GM18907 (cell line): ENCODE measurements around the gene KANK2.
"Not testable (repeated sequence)": the region's sequence is repeated elsewhere in the genome, so short reads cannot be mapped to it uniquely, and the experiment has no call there.

Experiments
- ATAC-seq: cut with Tn5 transposase; IDR thresholded peaks from one replicate; pipeline ENCODE4 v1.9.1; 2021; ENCODE audit warnings: mild to moderate bottlenecking, moderate library complexity; ENCODE audit not compliant: unreplicated experiment

Gene KANK2

GRCh38 chr19:11198769-11199424 lies 1.6 kb upstream of the KANK2 start:
- no peak for ATAC-seq

DNA sequence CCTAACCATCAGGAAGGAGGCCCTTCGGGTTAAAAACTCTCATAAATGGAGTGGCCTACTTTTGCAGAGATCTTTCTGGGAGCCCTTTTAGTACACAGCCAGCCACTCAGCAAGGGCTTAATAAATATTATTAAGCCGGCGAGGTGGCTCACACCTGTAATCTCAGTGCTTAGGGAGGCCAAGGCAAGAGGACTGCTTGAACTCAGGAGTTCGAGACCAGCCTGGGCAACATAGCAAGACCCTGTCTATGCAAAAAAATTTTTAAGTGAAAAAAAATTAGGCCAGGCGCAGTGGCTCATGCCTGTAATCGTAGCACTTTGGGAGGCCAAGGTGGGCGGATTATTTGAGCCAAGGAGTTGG lies 810 bp upstream of the KANK2 start:
- no peak for ATAC-seq

DNA sequence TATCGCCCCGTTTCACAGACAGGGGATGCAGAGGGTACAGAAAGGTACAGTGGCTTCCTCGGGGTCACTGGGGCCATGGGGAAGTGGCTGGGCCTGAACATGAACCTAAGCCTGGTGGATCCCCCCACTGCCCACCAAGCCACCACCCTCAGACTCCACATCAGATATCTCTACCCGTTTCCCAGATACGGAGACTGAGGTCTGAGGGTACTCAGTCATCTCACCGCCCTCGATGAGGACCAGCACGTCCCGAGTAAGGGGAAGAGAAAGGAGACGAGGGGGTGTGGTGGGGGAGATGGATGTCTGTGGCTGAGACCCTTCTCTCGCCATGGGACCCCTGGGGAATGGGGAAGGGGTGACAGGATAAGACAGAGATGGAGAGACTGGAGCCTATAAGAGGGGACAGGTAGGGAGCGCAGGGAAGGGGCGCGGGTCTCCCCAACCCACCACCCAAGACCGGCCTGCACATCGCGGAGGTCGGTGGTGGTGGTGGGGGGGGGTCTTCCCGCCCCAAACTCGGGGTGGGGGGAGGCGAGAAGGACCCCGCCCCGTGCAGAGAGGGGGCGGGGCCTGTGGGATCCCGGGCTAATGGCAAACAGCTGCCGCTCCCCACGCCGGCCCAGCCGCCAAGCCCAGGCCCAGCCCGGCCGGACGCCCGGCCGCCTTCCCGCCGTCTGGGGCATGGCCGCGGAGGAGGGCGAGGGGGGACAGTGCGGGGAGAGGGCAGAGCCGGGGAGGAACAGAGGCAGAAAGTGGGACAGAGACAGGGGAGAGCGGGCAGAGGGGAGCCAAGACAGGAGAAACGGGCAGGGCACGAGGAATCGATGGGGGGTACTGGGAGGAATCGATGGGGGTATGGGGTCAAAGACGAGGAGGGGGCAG lies 698 bp downstream of the KANK2 start:
- no peak for ATAC-seq

DNA sequence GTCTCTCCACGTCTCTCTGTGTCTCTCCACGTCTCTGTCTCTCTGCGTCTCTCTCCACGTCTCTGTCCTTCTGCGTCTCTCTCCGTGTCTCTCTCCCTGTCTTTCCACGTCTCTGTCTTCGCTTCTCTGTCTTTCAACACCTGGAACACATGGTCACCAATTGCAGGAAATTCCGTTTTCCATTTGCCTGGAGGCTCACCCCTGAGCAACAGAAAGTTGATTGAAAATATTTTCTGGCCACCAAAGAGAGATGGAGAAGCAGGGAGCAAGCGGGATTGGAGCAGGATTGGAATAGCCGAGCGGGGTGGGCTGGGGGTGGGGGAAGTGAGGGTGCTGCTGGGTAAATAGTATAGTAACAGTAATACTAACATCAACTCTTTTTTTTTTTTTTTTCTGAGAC lies 1.7 kb downstream of the KANK2 start:
- no peak for ATAC-seq

GRCh38 chr19:11194656-11195558 lies 2.4 kb downstream of the KANK2 start:
- ATAC-seq, result no peak

DNA sequence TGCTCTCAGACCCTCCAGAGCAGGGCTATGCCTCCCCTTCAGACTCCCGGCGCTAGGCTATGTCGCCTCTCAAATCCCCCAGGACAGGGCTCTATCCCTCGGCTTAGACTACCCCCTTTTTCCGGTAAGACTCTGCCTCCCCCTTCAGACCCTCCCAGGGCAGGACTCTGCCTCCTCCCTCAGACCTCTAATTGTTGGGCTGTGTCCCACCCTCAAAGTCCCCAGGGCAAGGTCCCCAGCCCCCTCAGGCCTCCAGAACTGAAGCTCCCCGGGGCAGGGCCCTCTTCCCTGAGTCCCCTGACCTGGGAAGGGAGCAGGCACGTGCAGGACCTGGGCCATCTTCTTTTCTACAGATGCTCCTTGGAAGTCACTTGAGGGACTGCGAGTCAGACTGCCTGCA lies 3.2 kb downstream of the KANK2 start:
- no peak for ATAC-seq

GRCh38 chr19:11192957-11193939 lies 4.1 kb downstream of the KANK2 start:
- no peak for ATAC-seq

DNA sequence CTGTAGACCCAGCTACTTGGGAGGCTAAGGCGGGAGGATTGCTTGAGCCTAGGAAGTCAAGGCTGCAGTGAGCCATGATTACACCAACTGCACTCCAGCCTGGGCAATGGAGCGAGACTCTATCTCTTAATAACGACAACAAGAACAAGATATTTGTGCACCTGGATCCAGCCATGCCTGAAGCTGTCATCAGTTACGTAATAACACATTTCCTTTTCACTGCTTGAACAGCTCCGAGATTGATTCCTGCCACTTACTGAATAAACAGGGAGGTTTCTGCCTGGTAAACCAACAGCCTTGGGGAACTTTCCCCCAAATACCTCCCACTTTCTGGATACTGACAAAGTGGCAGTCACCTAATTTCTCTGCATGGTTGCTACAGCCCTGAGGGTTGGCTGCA lies 5.4 kb downstream of the KANK2 start:
- no peak for ATAC-seq

- no peak for ATAC-seq
These were observed 6.0 kb downstream of the KANK2 start for GRCh38 chr19:11191273-11191755.

DNA sequence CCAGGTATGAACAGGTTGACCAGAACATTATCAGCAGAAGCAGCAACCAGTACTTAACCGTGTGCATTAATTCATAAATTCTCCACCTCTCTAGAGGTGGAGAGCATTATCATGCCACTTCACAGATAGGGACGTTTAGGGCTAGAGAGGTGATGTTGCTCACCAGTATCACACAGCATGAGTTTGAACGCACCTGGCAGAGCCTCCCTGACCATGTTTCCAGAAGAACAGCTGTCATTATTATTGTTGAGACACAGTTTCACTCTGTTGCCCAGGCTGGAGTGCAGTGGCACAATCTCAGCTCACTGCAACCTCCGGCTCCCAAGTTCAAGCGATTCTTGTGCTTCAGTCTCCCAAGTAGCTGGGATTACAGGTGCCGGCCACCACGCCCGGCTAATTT lies 6.8 kb downstream of the KANK2 start:
- no peak for ATAC-seq

- no peak for ATAC-seq
These were observed 9.9 kb downstream of the KANK2 start for GRCh38 chr19:11187441-11187840.

DNA sequence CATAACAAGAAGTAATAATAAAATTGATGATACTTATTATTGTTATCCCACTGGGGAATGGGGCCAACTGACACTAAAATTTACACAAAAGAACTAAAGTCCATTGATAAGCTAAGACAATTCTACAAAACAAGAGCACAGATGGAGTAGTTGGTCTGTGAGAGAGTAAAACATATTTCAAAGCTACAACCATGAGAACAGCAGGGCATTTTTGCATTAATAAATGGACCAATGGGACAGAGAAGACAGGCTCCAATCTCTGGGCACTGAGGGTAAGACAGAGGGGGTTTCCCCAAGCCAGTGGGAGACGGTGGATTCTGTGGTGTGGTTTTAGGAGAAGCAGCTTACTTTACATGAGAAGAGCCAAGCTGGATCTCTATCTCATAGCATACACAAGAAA lies 14.4 kb downstream of the KANK2 start:
- no peak for ATAC-seq

GRCh38 chr19:11181488-11181887 lies 15.9 kb downstream of the KANK2 start:
- ATAC-seq, result no peak

DNA sequence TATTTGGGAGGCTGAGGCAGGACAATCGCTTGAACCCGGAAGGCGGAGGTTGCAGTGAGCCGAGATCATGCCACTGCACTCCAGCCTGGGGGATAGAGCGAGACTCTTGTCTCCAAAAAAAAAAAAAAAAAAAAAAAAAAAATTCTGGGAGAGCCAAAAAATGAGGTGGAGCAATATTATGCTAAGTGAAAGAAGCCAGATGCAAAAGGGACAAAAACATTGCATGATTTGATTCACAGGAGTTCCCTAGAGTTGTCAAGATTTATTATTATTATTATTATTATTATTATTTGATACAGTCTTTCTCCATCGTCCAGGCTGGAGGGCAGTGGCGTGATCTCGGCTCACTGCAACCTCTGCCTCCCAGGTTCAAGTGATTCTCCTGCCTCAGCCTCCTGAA lies 16.4 kb downstream of the KANK2 start:
- not testable (repeated sequence) for ATAC-seq

DNA sequence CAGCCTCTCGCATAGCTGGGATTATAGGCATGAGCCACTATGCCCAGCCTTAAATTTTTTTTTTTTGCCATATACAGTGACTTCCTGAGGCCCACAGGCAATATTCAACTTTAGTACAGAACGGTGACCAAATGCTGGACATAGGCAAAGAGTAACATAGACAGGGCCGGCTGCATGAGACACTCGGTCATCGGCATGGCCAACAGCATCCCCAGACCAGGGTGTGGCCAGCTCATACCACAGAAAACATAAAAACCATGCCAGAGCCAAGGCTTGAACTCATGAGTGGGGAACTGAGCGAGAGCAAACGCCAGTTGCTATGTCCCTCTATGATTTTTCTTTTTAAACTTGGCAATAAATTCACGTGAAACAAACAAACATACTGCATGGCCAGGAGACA lies 17.0 kb downstream of the KANK2 start:
- ATAC-seq, result peak; percentile 18

DNA sequence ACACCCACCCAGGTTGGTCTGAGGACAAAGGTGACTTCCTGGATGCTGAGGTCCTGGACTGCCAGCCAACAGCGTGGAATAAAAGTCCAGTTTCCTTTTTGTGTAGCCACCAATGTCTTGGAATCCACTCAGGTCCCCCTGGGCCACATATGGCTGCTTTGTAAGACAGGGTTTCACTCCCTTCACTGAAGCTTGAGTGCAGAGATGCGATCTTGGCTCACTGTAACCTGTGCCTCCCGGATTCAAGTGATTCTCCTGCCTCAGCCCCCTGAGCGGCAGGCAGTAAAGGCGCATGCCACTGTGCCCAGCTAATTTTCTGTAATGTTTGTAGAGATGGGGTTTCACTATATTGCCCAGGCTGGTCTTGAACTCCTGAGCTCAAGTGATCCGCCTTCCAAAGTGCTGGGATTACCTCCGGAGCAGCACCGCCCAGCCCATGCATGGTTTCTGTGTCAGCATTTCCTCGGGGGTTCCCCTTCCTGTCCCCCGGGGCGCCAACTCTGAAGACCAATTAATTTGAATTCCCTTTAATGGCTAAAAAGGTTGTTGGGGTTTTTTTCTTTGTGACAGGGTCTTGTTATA lies 17.5 kb downstream of the KANK2 start:
- peak; percentile 60 for ATAC-seq

- not testable (repeated sequence) for ATAC-seq
These were observed 18.2 kb downstream of the KANK2 start for GRCh38 chr19:11179145-11179465.

DNA sequence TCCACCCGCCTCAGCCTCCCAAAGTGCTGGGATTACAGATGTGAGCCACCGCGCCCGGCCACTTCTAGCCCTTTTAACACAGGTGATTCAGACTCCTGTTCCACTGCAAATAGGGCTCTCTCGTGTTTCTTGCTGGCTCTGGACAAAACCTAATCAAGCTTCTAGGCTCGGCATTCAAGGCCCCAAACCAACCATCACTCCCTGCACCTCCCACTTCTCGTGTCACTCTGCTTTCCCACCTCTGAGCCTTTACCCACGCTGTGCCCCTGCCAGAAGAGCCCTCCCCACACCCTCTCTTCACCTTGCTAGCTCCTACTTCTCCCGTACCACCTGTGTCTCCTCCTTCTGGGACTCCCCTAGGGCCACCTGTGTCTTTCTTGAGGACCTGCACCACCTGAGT lies 19.8 kb downstream of the KANK2 start:
- no peak for ATAC-seq

DNA sequence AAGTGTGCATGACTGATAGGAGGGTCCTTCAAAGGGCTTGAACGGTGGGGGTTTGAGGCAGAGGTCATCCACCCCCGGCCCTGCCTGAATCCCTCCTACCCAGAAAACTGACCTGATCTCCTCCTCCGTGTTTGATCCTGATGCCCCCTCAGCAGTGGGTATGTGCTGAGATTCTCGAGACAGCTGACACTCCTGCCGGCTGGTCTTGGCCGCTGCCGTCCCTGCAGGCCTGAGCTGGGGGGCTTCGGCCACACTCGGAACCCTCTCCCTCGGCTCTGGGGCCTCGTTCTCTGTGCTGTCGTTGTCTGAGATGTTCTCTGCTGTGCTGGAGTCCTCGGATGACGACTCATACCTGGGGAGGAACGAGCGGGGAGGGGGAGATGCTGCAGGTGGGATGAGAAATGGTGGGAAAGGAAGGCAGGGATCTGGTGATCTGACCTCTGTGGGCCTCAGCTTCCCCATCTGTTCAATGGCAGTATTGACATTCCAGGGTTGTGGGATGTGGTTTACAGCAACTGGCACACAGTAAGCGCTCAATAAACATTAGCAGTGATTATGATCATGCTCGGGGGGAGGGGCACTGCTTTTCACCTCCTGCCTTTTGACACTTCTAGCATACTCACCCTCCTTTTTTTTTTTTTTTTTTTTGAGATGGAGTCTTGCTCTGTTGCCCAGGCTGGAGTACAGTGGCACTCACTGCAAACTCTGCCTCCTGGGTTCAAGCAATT lies 20.7 kb downstream of the KANK2 start:
- no peak for ATAC-seq
